A549 (cell line): ENCODE results near the gene IGF1R.

ENCODE experiments used
- POLR2A ChIP-seq: IDR thresholded peaks from 2 replicates; pipeline ENCODE4 v1.6.1; 2012; ENCODE audit warnings: mild to moderate bottlenecking, low read length
- TF ChIP-seq, protein P1 (sequence below): fragments of >200 bp; sonication (Bioruptor Twin); formaldehyde crosslinking; IDR thresholded peaks from 3 replicates; pipeline ENCODE4 v1.5.1; 2016

DNA sequence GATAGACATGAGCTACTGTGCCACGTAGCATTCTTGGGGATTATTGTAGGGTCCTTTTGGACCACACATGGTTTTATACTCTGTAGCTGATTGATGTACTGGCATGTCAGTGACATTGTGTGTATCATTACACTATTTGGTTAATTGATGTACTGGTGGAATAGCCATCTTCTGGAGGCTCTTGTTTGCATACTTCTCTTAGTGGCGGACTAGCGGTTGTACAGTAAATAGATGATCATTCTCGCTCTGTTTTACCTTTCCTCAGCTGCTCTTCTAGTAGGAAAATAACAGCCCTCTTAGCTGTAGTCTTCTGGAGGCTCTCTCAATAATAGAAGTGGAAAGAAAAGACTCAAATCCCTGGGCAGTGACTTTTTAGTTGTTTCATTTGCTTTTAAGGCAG lies 24.8 kb downstream of the IGF1R start:
- TF ChIP-seq, protein P1, sequence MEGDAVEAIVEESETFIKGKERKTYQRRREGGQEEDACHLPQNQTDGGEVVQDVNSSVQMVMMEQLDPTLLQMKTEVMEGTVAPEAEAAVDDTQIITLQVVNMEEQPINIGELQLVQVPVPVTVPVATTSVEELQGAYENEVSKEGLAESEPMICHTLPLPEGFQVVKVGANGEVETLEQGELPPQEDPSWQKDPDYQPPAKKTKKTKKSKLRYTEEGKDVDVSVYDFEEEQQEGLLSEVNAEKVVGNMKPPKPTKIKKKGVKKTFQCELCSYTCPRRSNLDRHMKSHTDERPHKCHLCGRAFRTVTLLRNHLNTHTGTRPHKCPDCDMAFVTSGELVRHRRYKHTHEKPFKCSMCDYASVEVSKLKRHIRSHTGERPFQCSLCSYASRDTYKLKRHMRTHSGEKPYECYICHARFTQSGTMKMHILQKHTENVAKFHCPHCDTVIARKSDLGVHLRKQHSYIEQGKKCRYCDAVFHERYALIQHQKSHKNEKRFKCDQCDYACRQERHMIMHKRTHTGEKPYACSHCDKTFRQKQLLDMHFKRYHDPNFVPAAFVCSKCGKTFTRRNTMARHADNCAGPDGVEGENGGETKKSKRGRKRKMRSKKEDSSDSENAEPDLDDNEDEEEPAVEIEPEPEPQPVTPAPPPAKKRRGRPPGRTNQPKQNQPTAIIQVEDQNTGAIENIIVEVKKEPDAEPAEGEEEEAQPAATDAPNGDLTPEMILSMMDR = no peak
- no peak for TF ChIP-seq POLR2A
